OCI-LY1 (cell line): ENCODE data around the gene TSEN54.

Source experiments
- H2AFZ ChIP-seq: fragments of 200-600 bp; sonication (generic), shearing (Covaris generic); 2 replicates; pipeline ENCODE4 v1.6.0; 2014; ENCODE audit warnings: antibody characterized with exemption, mild to moderate bottlenecking, low read length
- H3F3A ChIP-seq: fragments of 200-600 bp; sonication (generic), shearing (Covaris generic); 2 replicates; pipeline ENCODE4 v1.6.0; 2014; ENCODE audit warnings: mild to moderate bottlenecking, antibody characterized with exemption, low read length, moderate library complexity; ENCODE audit not compliant: insufficient read depth
- H3K27ac ChIP-seq: fragments of 200-600 bp; sonication (generic); 2 replicates; pipeline ENCODE4 v1.5.1; 2014; ENCODE audit warnings: low read length, mixed run types, mild to moderate bottlenecking, low read depth; ENCODE audit not compliant: poor library complexity, severe bottlenecking
- H3K27me3 ChIP-seq: fragments of 200-600 bp; sonication (generic); 2 replicates; pipeline ENCODE4 v1.6.0; 2014; ENCODE audit warnings: antibody characterized with exemption, mild to moderate bottlenecking, low read length, moderate library complexity; ENCODE audit not compliant: insufficient read depth
- H3K36me3 ChIP-seq: fragments of 200-600 bp; sonication (generic); 2 replicates; pipeline ENCODE4 v1.6.1; 2014; ENCODE audit warnings: mild to moderate bottlenecking, antibody characterized with exemption, low read length, moderate library complexity, mixed read lengths; ENCODE audit not compliant: insufficient read depth
- H3K4me1 ChIP-seq: fragments of 200-600 bp; sonication (generic); 2 replicates; pipeline ENCODE4 v1.5.1; 2014; ENCODE audit warnings: mild to moderate bottlenecking, low read length, moderate library complexity; ENCODE audit not compliant: insufficient read depth, severe bottlenecking
- H3K4me2 ChIP-seq: fragments of 200-600 bp; sonication (generic), shearing (Covaris generic); 2 replicates; pipeline ENCODE4 v1.6.1; 2014; ENCODE audit warnings: low read length
- H3K4me3 ChIP-seq: fragments of 200-600 bp; sonication (generic); 2 replicates; pipeline ENCODE4 v1.5.1; 2014; ENCODE audit warnings: low read length, low read depth, mild to moderate bottlenecking, mixed read lengths; ENCODE audit not compliant: poor library complexity, severe bottlenecking
- H3K79me2 ChIP-seq: fragments of 200-600 bp; shearing (Covaris generic); 2 replicates; pipeline ENCODE4 v1.6.1; 2016; ENCODE audit warnings: mixed run types, low read length, mixed read lengths; ENCODE audit not compliant: insufficient read depth
- H3K9ac ChIP-seq: fragments of 200-600 bp; sonication (generic), shearing (Covaris generic); 2 replicates; pipeline ENCODE4 v1.6.1; 2014; ENCODE audit warnings: mild to moderate bottlenecking, low read length, mixed read lengths
- H3K9me2 ChIP-seq: fragments of 200-600 bp; sonication (generic), shearing (Covaris generic); 2 replicates; pipeline ENCODE4 v1.6.1; 2014; ENCODE audit warnings: low read depth, mild to moderate bottlenecking, low read length, mixed read lengths
- H3K9me3 ChIP-seq: fragments of 200-600 bp; shearing (Covaris generic); 2 replicates; pipeline ENCODE4 v1.6.1; 2014; ENCODE audit warnings: low read length, mixed read lengths
- H4K20me1 ChIP-seq: fragments of 200-600 bp; sonication (generic), shearing (Covaris generic); 2 replicates; pipeline ENCODE4 v1.6.0; 2016; ENCODE audit warnings: mild to moderate bottlenecking, low read length; ENCODE audit not compliant: insufficient read depth
- EZH2 ChIP-seq: fragments of 200-600 bp; sonication (generic), shearing (Covaris generic); IDR thresholded peaks from 2 replicates; pipeline ENCODE4 v1.8.0; 2017; ENCODE audit warnings: borderline replicate concordance, mixed run types, mild to moderate bottlenecking, antibody characterized with exemption, low read length, moderate library complexity, mixed read lengths
- TF ChIP-seq, protein P1 (sequence below): fragments of 200-600 bp; sonication (generic), shearing (Covaris generic); IDR thresholded peaks from 2 replicates; pipeline ENCODE4 v1.5.1; 2017; ENCODE audit warnings: mild to moderate bottlenecking, antibody characterized with exemption, low read length, moderate library complexity, mixed read lengths

The TSEN54 gene

GRCh38 chr17:75548813-75549212 is 32.5 kb downstream of the TSEN54 start:
- TF ChIP-seq, protein P1, sequence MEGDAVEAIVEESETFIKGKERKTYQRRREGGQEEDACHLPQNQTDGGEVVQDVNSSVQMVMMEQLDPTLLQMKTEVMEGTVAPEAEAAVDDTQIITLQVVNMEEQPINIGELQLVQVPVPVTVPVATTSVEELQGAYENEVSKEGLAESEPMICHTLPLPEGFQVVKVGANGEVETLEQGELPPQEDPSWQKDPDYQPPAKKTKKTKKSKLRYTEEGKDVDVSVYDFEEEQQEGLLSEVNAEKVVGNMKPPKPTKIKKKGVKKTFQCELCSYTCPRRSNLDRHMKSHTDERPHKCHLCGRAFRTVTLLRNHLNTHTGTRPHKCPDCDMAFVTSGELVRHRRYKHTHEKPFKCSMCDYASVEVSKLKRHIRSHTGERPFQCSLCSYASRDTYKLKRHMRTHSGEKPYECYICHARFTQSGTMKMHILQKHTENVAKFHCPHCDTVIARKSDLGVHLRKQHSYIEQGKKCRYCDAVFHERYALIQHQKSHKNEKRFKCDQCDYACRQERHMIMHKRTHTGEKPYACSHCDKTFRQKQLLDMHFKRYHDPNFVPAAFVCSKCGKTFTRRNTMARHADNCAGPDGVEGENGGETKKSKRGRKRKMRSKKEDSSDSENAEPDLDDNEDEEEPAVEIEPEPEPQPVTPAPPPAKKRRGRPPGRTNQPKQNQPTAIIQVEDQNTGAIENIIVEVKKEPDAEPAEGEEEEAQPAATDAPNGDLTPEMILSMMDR, result no peak
- no peak for TF ChIP-seq EZH2
- 0 out of 2 replicates have a peak, but pooled peaks cover 1% of the 10 kb centered on the region for H3K27me3 ChIP-seq
- H3K27ac ChIP-seq, result no peak overlapping the region
- no peaks in the 10 kb centered on the region for H3K9me3 ChIP-seq
- no peaks in the 10 kb centered on the region for H3K79me2 ChIP-seq
- no peaks in the 10 kb centered on the region for H3K36me3 ChIP-seq
- no peaks in the 10 kb centered on the region for H4K20me1 ChIP-seq
- H2AFZ ChIP-seq, result no peak overlapping the region
- no peaks in the 10 kb centered on the region for H3F3A ChIP-seq
- no peaks in the 10 kb centered on the region for H3K4me1 ChIP-seq
- no peaks in the 10 kb centered on the region for H3K9me2 ChIP-seq
- no peak overlapping the region for H3K4me2 ChIP-seq
- H3K4me3 ChIP-seq, result no peak overlapping the region
- no peak overlapping the region for H3K9ac ChIP-seq

- H3K36me3 ChIP-seq, result no peaks in the 10 kb centered on the region
- no peaks in the 10 kb centered on the region for H3K9me2 ChIP-seq
- H3F3A ChIP-seq, result no peaks in the 10 kb centered on the region
- no peak overlapping the region for H3K4me3 ChIP-seq
- H4K20me1 ChIP-seq, result no peaks in the 10 kb centered on the region
- no peaks in the 10 kb centered on the region for H3K27me3 ChIP-seq
- no peak overlapping the region for H2AFZ ChIP-seq
- H3K4me2 ChIP-seq, result no peak overlapping the region
- no peak overlapping the region for H3K9ac ChIP-seq
- H3K27ac ChIP-seq, result no peak overlapping the region
- H3K4me1 ChIP-seq, result no peaks in the 10 kb centered on the region
- H3K9me3 ChIP-seq, result no peaks in the 10 kb centered on the region
- TF ChIP-seq, protein P1, result no peak
- TF ChIP-seq EZH2, result no peak
- H3K79me2 ChIP-seq, result no peaks in the 10 kb centered on the region
Observed at GRCh38 chr17:75549246-75550138, 33.2 kb downstream of the TSEN54 start.

GRCh38 chr17:75550139-75550465 is 33.8 kb downstream of the TSEN54 start:
- no peak overlapping the region for H3K4me2 ChIP-seq

More at GRCh38 chr17:75550139-75550465, 33.8 kb downstream of the TSEN54 start:
- no peaks in the 10 kb centered on the region for H3K79me2 ChIP-seq
- no peaks in the 10 kb centered on the region for H3K36me3 ChIP-seq
- H3F3A ChIP-seq, result no peaks in the 10 kb centered on the region
- no peaks in the 10 kb centered on the region for H4K20me1 ChIP-seq
- H3K9me3 ChIP-seq, result no peaks in the 10 kb centered on the region
- TF ChIP-seq, protein P1, result no peak
- no peak for TF ChIP-seq EZH2
- no peaks in the 10 kb centered on the region for H3K27me3 ChIP-seq
- H3K4me1 ChIP-seq, result no peaks in the 10 kb centered on the region
- H3K9me2 ChIP-seq, result no peaks in the 10 kb centered on the region
- H3K4me3 ChIP-seq, result no peak overlapping the region
- H3K27ac ChIP-seq, result no peak overlapping the region
- no peak overlapping the region for H3K9ac ChIP-seq
- no peak overlapping the region for H2AFZ ChIP-seq
